DOHH2 (cell line): ENCODE measurements around the gene GPC6.

Experiments
- EZH2phosphoT487 ChIP-seq: fragments of 200-600 bp; sonication (generic); IDR thresholded peaks from 2 replicates; pipeline ENCODE4 v1.6.1; 2017; ENCODE audit warnings: borderline replicate concordance, mild to moderate bottlenecking, antibody characterized with exemption, low read length, moderate library complexity, mixed read lengths
- TF ChIP-seq, protein P1 (sequence below): fragments of 200-600 bp; sonication (generic); IDR thresholded peaks from one replicate; pipeline ENCODE4 v1.5.1; 2014; ENCODE audit warnings: antibody characterized with exemption, mild to moderate bottlenecking, low read depth, low read length; ENCODE audit not compliant: poor library complexity, severe bottlenecking

DNA sequence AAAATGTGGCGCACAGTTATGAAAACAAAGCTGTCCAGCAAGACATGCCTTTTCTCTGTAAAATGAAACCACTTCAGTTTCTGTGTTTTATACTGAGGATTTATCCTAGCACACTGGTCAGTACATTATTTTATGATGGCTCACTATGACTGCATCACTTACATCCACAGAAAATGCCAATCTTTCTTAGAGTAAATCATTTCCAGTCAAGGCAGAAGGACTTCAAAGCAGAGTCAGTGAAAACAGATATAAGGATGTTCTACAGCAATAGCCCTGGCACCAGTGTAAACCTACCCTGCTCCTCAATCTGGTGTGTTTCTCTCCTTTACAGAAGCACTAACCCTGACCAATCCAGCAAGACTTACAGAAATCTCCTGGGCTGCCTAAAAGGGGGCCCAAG lies 473.5 kb downstream of the GPC6 start:
- TF ChIP-seq, protein P1, sequence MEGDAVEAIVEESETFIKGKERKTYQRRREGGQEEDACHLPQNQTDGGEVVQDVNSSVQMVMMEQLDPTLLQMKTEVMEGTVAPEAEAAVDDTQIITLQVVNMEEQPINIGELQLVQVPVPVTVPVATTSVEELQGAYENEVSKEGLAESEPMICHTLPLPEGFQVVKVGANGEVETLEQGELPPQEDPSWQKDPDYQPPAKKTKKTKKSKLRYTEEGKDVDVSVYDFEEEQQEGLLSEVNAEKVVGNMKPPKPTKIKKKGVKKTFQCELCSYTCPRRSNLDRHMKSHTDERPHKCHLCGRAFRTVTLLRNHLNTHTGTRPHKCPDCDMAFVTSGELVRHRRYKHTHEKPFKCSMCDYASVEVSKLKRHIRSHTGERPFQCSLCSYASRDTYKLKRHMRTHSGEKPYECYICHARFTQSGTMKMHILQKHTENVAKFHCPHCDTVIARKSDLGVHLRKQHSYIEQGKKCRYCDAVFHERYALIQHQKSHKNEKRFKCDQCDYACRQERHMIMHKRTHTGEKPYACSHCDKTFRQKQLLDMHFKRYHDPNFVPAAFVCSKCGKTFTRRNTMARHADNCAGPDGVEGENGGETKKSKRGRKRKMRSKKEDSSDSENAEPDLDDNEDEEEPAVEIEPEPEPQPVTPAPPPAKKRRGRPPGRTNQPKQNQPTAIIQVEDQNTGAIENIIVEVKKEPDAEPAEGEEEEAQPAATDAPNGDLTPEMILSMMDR, result no peak
- no peak for TF ChIP-seq EZH2phosphoT487
